CD4-positive, alpha-beta T cell (primary cell): Measurements from ENCODE around the gene CCDC110. TPM values are rescaled to one million over a fixed set of nuclear protein-coding genes. Genes with fewer than 3 reads are reported as not detected.

Experiments used
- ATAC-seq: fragments of 200-7000 bp; cut with Tn5 transposase; one replicate; pipeline ENCODE4 v1.10.0; 2022; ENCODE audit warnings: mild to moderate bottlenecking; ENCODE audit not compliant: poor library complexity
- CTCF ChIA-PET: fragments of 350-600 bp; sonication (Branson Sonifier 250); formaldehyde crosslinking; loops from one replicate; lab custom pipeline; 2021; ENCODE audit warnings: antibody characterized with exemption, inconsistent platforms; lab: Charles Lee
- POLR2A ChIA-PET: fragments of 350-600 bp; sonication (Branson Sonifier 250); formaldehyde crosslinking; loops from one replicate; lab custom pipeline; 2021; ENCODE audit warnings: antibody characterized with exemption, inconsistent platforms; lab: Charles Lee
- DNase-seq, 14 experiments: peaks; one replicate each; pipeline ENCODE4 v3.0.0-alpha.2; 2013 to 2020; ENCODE audit warnings: mixed read lengths in 2 of 14
- H3K27ac ChIP-seq, 2 donors: one replicate each; pipeline versions ENCODE4 v1.5.1 to v1.7.0; 2013; ENCODE audit warnings: low read length in 2 of 2, low read depth in 1 of 2, mild to moderate bottlenecking in 1 of 2
- H3K27me3 ChIP-seq, 2 experiments: 1 replicate in 1 of 2; 2 replicates in 1 of 2; pipeline versions ENCODE4 v1.6.1 to v1.7.0; 2013; ENCODE audit warnings: low read length in 2 of 2, control low read depth in 1 of 2, mild to moderate bottlenecking in 1 of 2, moderate library complexity in 1 of 2; ENCODE audit not compliant: insufficient read depth in 2 of 2, control insufficient read depth in 1 of 2
- H3K36me3 ChIP-seq: one replicate; pipeline ENCODE4 v1.6.1; 2013; ENCODE audit warnings: low read length, control low read depth; ENCODE audit not compliant: insufficient read depth
- H3K4me1 ChIP-seq: one replicate; pipeline ENCODE4 v1.6.1; 2013; ENCODE audit warnings: low read length, control low read depth; ENCODE audit not compliant: insufficient read depth
- H3K4me3 ChIP-seq: one replicate; pipeline ENCODE4 v1.5.1; 2013; ENCODE audit warnings: mild to moderate bottlenecking, low read length, moderate library complexity
- H3K9me3 ChIP-seq, 2 experiments: 1 replicate in 1 of 2; 2 replicates in 1 of 2; pipeline versions ENCODE4 v1.6.1 to v1.7.0; 2013; ENCODE audit warnings: low read length in 2 of 2, mild to moderate bottlenecking in 2 of 2, control low read depth in 1 of 2, moderate library complexity in 1 of 2; ENCODE audit not compliant: control insufficient read depth in 1 of 2, insufficient read depth in 1 of 2
- H3K27ac Mint-ChIP-seq: one replicate; pipeline ENCODE4 v1.8.0; 2020; ENCODE audit warnings: mixed read lengths
- H3K27me3 Mint-ChIP-seq: one replicate; pipeline ENCODE4 v1.8.0; 2021; ENCODE audit warnings: mixed read lengths
- H3K36me3 Mint-ChIP-seq: one replicate; pipeline ENCODE4 v1.8.0; 2021; ENCODE audit warnings: low read depth, mixed read lengths
- H3K4me1 Mint-ChIP-seq: one replicate; pipeline ENCODE4 v1.8.0; 2021; ENCODE audit warnings: low read depth, mixed read lengths
- H3K4me3 Mint-ChIP-seq: one replicate; pipeline ENCODE4 v1.8.0; 2020; ENCODE audit warnings: mild to moderate bottlenecking, mixed read lengths
- H3K9me3 Mint-ChIP-seq: one replicate; pipeline ENCODE4 v1.8.0; 2020; ENCODE audit warnings: mixed read lengths
- CTCF ChIP-seq: fragments of 200-600 bp; IDR thresholded peaks from one replicate; pipeline ENCODE4 v1.8.0; 2022; ENCODE audit warnings: antibody characterized with exemption, mild to moderate bottlenecking
- intact Hi-C, 2 experiments: fragments of 100-400 bp; cut with DNase I in 1 of 2; cut with micrococcal nuclease in 1 of 2; formaldehyde crosslinking; loops; one replicate each; pipeline versions ENCODE4 v1.15.1 to v1.9.0; 2023 to 2025; cut with DNase I, micrococcal nuclease
- total RNA-seq, 174 experiments: library from RNA in 2 of 174; stranded (reverse) in 2 of 174; gene quantifications; one replicate each; pipeline ENCODE4 v1.2.3 and lab custom pipeline; 2021 to 2026

Gene CCDC110
- total RNA-seq, 2 experiments from 2014 or later, result 0.34 to 0.36 TPM

- DNase-seq, result no peak
- Histone ChIP-seq H3K27ac (no peak overlapping the region), H3K27me3 (peaks cover 4 to 6% of the 10 kb centered on the region in 2 experiments), H3K4me1 (no peaks in the 10 kb centered on the region), H3K9me3 (peaks cover 0 to 9% of the 10 kb centered on the region in 2 experiments), H3K4me3 (no peak overlapping the region), H3K36me3 (no peaks in the 10 kb centered on the region)
- Mint-ChIP-seq H3K9me3 (no peaks in the 10 kb centered on the region), H3K27me3 (peaks cover 37% of the 10 kb centered on the region), H3K4me1 (no peaks in the 10 kb centered on the region), H3K27ac (no peak overlapping the region), H3K36me3 (no peaks in the 10 kb centered on the region), H3K4me3 (no peak overlapping the region)
- no peak for ATAC-seq
- TF ChIP-seq CTCF, result no peak
- ChIA-PET CTCF (no interaction called here), POLR2A (interaction anchor here (0.6 kb wide), 1 partner anchor 393 kb away, joined by 4 read pairs; no protein-coding TSS in a partner anchor)
- intact Hi-C loops, result no loop called here
These were observed 28.5 kb upstream of the CCDC110 start for GRCh38 chr4:185500035-185500434.

GRCh38 chr4:185488650-185489049 lies 17.1 kb upstream of the CCDC110 start:
- no peaks in the 10 kb centered on the region for H3K36me3 ChIP-seq
- Mint-ChIP-seq H3K27me3 (peaks cover 57% of the 10 kb centered on the region), H3K4me1 (no peaks in the 10 kb centered on the region), H3K4me3 (no peak overlapping the region), H3K27ac (no peak overlapping the region), H3K9me3 (peaks cover 8% of the 10 kb centered on the region), H3K36me3 (no peaks in the 10 kb centered on the region)
- ChIA-PET POLR2A (no interaction called here), CTCF (no interaction called here)
- no peak for DNase-seq
- peaks cover 0 to 6% of the 10 kb centered on the region in 2 experiments for H3K27me3 ChIP-seq
- no peak overlapping the region for H3K27ac ChIP-seq
- intact Hi-C loops, result no loop called here
- H3K4me1 ChIP-seq, result no peaks in the 10 kb centered on the region
- H3K4me3 ChIP-seq, result no peak overlapping the region
- ATAC-seq, result no peak
- no peak for TF ChIP-seq CTCF
- peaks cover 8 to 14% of the 10 kb centered on the region in 2 experiments for H3K9me3 ChIP-seq

DNA sequence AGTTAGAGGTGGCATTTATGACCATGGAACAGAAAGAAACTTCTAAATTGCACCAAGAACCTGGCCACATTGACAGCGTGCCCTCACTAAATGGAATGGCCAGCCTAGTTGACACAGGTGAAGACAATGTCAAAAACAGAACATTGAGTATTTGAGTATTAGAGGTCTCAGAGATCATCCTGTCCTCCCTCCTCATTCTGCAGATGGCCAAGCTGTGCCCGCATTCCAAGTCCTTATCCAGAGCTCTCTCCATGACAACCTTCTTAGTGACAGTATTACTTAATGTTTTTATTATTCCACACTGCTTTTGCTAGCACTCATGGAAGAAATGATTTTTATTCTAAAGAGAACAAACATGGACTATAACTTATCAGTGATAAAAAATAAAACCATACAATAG lies 9.9 kb upstream of the CCDC110 start:
- peaks cover 3 to 18% of the 10 kb centered on the region in 2 experiments for H3K27me3 ChIP-seq

More for the DNA sequence above, 9.9 kb upstream of the CCDC110 start:
- no peak for TF ChIP-seq CTCF
- ATAC-seq (no peak), DNase-seq (no peak)
- ChIA-PET POLR2A (no interaction called here), CTCF (no interaction called here)
- Histone ChIP-seq H3K9me3 (peaks cover 0 to 4% of the 10 kb centered on the region in 2 experiments), H3K36me3 (no peaks in the 10 kb centered on the region), H3K4me3 (no peak overlapping the region), H3K4me1 (no peaks in the 10 kb centered on the region), H3K27ac (no peak overlapping the region)
- no peak overlapping the region for H3K4me3 Mint-ChIP-seq
- no peaks in the 10 kb centered on the region for H3K9me3 Mint-ChIP-seq
- no peaks in the 10 kb centered on the region for H3K4me1 Mint-ChIP-seq
- H3K36me3 Mint-ChIP-seq, result no peaks in the 10 kb centered on the region
- no peak overlapping the region for H3K27ac Mint-ChIP-seq
- peaks cover 43% of the 10 kb centered on the region for H3K27me3 Mint-ChIP-seq
- intact Hi-C loops, result no loop called here
